ENCODE results near the gene TM4SF5.

DNA sequence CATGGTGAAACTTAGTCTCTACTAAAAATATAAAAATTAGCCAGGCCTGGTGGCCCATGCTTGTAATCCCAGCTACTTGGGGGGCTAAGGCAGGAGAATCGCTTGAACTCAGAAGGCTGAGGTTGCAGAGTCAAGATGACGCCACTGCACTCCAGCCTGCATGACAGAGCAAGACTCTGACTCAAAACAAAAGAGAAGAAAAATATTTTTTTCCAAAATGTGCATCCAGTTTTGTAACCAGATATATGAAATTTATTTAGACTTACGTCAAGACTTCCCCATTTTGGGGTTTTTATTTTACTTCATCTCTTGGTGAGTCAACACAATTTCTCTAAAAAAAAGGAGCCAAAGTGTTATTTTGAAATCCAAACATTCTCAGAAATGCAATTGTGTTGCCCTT, 5.5 kb upstream of the TM4SF5 start:
- TF ChIP-seq CTCF (IDR thresholded peaks at IDR 0.05; ENCODE audit: insufficient read depth, low read depth, low read length) (no peak), EZH2 (IDR thresholded peaks at IDR 0.05; ENCODE audit: insufficient read depth, low read length) (no peak)

Measured in astrocyte (in vitro differentiated cells and primary cell).